HG03280 (cell line): Measurements from ENCODE around the gene KBTBD12.

Experiments used
- ATAC-seq: cut with Tn5 transposase; IDR thresholded peaks from one replicate; pipeline ENCODE4 v1.9.1; 2021; ENCODE audit warnings: mild to moderate bottlenecking, moderate library complexity; ENCODE audit not compliant: unreplicated experiment

The KBTBD12 gene

DNA sequence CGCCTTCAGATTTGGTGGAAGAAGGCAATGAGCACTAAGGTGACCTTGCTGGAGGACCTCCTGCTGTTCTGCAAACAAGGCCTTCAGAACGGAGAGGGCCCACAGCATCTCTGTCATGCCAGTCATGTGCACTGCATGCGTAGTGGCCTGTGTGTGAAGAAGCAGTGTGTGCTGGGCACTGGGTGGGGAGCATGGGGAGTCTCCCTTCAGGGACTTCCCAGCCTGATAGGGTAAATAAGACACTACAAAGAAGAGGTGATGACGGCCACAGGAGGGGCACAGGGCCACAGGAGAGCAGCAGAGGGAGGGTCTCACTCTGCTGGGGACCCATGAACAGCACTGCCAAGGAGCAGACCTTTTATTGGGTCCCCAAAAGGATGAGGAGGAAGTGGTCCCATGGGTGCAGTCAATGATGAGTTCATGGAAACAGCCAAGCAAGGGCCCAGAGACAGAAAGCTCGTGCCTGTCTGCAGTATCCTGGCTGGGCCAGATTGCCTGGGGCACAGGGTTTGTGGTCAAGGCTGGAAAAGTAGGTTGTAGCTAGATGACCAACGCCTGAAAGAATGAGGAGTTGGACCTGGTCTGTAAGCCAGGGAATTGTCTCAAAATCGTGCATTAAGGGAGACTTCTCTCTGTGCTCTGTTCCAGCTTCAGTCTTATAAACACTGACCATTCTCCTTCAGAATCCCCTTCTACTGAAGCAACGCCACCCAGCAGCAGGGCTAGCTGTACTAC lies 69.4 kb downstream of the KBTBD12 start:
- ATAC-seq, result no peak

- no peak for ATAC-seq
Observed at GRCh38 chr3:127985216-127985615, 70.2 kb downstream of the KBTBD12 start.

DNA sequence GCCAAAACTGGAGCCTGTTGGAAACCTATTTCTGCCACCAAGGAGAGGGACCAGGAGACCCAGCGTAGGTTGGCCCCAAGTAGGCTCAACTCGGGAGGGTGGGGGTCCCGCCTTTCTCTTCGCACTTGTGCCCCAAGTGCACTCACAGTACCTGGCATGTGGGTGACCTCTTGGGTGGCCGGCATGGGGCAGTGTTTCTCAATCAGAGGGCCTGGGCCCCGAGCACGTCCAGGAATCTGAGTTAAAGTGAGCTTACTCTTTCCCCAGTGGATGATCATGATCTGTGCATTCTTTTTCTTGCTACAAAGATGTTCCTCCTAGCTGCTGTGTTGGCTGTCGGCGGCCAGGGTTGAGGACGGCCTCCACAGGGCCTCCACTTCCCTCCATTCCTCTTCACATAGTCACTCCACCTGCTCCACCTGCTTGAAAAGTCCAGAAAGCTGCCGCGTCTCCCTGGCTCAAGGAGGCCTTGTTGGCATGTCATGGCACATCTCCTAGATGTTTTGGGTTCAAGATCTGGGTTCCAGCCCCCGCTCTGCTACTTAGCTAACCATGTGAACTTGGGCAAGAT lies 70.7 kb downstream of the KBTBD12 start:
- no peak for ATAC-seq

- ATAC-seq, result no peak
Observed at GRCh38 chr3:127986803-127987202, 71.8 kb downstream of the KBTBD12 start.

DNA sequence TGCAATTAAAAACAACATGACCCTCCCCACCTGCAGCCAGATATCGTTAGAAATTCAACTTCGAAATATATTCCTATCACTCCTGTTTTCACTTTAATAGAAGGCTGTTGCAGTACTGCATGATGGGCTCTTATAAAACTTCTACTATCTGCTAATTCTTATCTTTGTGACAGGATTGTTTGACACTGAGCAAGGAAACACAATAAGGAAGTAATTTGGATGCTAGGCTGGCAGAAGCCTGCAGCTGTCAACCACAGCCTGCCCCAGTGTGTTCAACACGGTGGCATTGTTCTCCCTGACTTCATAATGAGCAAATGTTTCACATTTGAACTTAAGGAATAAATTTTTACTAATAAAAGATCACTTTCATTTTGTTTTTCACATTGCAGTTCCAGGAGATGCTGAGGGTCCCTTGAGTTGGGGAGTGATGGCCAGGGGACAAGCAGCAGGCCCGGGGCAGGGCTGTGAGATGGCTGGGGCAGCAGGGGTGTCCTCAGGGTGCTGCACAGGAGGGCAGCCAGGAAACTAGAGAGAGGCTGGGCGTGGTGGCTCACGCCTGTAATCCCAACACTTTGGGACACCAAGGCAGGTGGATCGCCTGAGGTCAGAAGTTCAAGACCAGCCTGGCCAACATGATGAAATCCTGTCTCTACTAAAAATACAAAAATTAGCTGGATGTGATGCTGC lies 72.4 kb downstream of the KBTBD12 start:
- ATAC-seq, result no peak

DNA sequence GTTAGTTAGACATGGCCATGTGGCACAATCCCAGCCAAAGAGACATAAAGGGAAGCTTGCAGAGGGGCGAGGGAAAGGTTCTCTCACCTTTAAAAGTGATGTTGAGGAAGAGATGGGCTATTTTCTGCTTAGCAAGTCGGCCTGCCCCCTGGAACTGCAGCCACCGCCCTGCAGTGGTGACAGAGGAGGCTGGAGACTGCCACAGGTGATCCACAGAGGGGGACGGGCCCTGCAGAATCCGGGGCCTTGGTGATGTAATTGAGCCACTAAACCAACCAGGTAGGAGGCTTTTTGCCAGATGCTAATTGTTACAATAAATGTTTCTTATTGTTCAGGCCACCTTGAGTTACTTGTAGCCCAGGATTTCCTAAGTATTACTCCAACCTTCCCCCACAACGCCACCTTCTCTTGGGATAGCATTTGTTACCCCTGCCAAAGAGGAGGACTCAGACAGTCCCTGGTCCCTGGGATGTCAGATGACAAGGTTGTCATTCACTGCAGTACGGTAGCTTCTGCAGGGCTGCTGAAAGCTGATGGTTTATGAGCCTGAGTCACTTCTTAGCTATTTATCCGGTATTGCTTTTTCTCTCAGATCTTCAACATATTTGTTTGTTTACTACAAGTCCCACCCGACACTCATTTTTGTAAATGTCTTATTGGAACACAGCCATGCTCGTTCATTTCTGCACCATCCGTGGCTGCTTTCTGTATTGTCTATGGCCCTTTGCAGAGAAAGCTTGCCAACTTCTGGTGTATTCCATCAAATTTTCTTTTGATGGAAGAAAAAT lies 73.9 kb downstream of the KBTBD12 start:
- ATAC-seq, result no peak

DNA sequence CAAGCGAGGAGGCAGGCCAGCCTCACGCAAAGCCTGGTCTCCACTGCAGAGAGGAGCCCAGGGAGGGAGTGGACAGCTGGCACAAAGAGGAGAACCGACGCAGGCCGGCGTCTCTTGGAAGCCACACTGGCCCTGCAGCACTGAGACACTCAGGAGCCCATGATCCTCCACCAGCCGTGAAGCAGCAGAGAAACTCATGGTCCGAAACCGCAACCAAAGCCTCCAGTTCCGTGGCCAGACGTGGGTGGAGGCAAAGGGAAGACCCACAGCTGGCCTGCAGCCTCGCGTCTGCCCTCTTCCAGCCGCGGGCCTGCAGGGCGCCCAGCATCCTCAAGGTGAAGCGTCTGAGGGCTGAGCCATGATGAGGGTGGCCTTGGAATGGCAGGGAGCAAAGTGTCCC lies 75.0 kb downstream of the KBTBD12 start:
- ATAC-seq, result no peak

DNA sequence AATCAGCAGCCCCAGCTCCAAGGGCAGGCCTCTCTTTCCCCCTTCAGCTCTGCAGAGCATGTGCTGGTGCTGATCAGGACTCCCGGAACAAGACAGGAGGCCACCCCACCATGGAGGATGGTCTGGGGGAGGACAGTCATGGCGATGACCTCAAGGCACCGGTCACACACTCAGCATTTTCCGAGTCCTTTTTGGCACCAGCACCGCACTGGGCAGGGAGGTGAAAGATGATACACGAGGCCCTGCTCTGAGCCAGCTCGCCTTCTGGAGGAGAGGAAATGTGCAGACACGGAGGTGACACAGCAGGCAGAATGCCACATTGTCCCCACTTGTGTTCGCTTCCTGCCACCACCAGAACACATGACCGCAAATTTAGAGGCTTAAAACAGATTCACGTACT lies 75.4 kb downstream of the KBTBD12 start:
- no peak for ATAC-seq

DNA sequence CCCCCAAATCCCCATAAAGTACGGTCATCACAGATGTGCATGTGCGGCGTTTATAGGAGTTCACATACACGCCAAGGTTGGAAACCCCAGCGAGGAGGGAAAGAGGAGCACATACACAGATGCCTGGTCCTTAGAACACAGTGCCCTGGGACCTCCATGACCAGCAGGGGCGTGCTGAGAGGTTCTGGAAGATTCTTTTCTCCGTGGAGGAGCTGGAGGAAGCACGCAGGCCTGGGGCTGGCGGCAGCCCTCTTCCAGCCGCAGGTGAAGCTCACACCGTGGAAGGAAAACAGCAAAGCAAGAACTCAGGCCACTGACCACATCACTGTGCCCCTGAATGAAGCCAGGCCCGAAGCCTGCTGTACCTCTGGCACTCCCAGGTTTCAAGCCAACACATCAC lies 76.2 kb downstream of the KBTBD12 start:
- ATAC-seq, result no peak

DNA sequence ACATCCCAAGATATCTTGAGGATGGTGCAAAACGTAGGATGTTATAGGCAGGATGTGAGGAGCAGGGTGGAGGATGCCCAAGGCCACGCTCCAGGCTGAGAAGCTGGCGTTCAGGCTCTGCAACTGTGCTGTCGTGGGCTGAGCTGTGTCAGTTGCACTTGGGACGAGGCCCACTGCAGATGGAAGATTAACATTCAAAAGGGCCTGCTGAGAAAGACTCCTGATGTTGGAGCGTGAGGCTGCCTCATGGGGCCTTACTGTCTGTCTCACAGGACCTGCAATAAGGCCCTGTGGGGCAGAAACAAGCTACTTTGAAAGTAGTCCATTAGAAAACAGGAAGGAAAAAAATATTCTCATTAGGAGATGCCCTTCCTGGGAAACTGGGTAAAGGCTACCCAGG lies 76.6 kb downstream of the KBTBD12 start:
- ATAC-seq, result no peak

- ATAC-seq, result no peak
Observed at GRCh38 chr3:127992127-127992526, 77.1 kb downstream of the KBTBD12 start.

DNA sequence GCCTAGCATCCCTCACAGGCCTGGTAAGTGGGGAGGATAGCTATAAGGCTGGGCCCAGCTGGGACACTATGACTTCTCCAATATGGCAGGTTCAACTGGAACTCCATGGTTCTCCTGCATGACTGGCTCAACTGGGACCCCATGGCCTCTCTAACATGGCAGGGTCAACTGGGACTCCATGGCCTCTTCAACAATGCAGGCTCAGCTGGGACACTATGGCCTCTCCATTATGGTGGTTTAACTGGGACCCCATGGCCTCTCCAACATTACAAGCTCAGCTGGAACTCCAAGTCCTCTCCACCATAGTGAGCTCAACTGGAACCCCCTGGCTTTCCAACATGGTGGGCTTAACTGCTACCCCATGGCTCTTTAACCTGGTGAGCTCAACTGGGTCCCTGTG lies 79.0 kb downstream of the KBTBD12 start:
- ATAC-seq, result no peak

- no peak for ATAC-seq
Observed at GRCh38 chr3:127997016-127997415, 82.0 kb downstream of the KBTBD12 start.

DNA sequence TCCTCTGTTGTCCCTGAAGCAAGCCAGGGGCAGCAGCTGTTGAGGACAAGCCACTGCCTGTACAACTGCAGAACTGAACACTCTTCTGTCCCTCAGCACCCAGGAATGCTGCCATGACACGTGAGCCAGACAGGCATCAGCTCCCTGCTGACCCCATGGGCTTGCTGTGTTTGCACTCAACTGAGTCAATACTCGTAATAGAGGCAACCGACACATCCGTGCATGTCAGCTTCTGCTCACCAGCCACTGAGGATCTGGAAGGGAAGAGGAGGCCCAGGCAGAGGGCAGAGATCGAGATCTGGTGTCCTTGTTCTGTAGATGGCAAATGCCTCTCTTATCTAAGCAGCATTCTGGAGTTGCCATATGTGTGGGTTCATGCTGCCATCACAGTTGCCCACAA lies 82.9 kb downstream of the KBTBD12 start:
- no peak for ATAC-seq

- no peak for ATAC-seq
Observed at GRCh38 chr3:127998596-127998995, 83.6 kb downstream of the KBTBD12 start.

DNA sequence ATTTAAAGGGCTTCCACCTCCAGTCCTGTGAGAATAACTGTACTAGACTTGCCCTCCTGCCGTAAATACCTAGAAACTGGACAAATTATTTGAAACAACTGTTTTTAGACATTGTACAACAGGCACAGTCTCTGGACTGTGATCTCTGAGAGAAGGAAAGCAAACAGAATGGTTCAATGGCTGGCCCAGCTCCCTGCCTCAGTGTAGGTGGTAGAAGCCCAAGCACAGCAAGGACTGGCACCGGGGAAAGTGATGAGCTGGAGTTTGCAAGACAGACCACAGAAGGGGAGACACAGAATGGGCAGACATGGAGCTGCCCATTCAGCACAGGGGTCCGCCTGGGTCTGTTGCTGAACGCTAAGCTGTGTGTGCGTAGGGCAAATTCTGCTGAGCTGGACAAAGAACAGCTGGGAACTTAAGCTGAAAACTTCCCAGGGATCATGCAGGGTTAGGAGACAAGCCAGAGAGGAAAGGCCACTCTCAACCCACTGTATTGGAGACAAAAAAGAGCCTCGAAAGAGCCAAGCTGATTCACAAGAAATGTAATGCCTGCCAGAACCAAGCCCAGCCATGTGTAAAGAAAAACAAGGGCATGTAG lies 84.6 kb downstream of the KBTBD12 start:
- ATAC-seq, result no peak

DNA sequence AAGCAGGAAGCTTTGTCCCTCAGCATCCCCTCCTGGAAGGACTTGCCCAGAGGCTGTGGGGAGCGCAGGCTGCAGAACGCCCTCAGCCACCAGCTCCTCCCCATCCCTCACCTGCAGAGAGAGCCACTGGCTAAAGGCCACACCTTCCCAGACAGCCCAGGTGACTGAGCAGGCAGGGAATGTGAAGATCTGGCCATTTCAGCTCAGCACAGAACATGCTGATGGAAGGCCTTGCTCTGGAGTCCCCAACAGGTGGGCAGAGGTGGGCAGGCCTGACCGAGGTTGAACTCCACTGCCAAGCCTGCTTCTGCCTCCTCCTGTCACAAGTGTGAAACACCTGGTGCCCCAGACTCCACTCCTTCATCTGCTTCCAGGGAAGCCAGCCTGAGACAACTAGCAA lies 86.5 kb downstream of the KBTBD12 start:
- no peak for ATAC-seq

DNA sequence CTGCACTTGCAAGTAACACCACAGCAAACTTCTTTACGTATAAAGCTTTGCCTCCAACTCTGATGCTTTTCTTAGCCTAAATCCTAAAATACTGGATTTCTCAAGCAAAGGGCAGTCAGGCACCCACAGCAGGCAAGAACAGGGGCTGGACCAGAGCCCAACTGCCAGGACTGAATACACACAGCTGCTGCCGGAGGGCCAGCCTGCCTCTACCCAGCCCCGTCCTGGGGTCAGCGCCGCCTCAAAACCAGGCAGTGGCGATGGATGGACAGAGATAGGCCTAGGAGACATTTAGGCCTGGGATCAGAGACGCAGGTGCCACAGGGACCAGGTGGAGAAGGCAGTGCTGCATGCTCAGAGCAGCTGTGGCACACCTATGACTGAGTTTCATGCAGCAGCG lies 89.6 kb downstream of the KBTBD12 start:
- ATAC-seq, result no peak

DNA sequence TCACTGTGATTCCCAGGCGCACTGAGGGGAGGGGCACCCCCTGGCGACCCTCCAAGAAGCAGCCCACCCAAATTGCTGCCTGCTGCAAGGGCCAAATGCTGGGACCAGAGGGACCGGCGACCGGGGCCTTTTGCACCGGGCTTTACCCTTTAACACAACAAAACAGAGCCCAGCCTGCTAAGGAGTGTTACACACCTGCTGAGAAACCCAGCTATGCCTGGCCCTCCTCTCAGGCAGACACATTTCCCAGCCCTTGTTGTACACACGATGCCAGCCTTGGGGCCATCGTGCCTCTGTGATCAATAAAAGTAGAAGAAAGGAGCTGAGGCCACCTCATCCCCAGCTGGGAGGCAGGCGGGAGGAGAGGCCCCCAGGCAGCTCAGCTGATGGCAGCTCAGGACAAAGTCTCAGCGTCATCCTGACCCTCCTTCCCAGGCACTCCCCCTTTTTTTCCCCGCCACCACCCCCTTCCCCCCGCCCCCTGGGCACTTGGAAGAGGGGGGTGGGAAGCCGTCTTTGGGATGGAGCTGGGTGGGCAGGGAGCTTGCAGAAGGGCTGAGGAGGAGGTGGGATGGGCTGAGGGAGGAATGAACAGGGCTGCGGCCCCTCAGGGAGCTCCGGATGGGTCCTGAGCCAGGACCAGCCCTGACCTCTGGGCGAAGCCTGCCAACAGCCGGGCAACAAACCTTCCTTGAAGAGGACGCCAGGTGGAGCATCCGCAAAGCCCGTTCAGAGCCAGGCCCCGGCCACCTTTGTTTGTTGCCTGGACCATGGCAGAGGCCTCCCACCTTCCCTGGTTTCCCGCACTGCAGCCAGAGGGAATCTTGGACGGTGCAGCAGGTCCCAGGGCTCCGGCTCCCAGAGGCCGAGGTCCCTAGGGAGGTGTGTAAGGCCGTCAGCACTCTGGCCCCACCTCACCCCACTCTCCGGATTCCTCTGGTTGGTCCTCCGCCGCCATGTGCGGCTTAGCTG lies 91.3 kb downstream of the KBTBD12 start:
- no peak for ATAC-seq

- no peak for ATAC-seq
Observed at GRCh38 chr3:128007033-128007424, 92.0 kb downstream of the KBTBD12 start.
